Spleen (tissue), 13 donors: ENCODE data around the gene TMEM219. TPM values are rescaled to one million over a fixed set of nuclear protein-coding genes. Genes with fewer than 3 reads are reported as not detected.
A peak's percentile ranks its signal among the peaks of the same experiment; 100 is the strongest.

ENCODE experiments used
- DNase-seq: peaks from one replicate; pipeline ENCODE4 v3.0.0-alpha.2; 2020
- H3K27ac ChIP-seq, 8 donors: fragments of 200-600 bp; sonication (generic) in 7 of 8; 1 replicate in 4 of 8; 2 replicates in 4 of 8; pipeline versions ENCODE4 v1.5.0 to v1.8.0; 2016 to 2021; ENCODE audit warnings: inconsistent platforms in 4 of 8, mild to moderate bottlenecking in 4 of 8, moderate library complexity in 1 of 8
- H3K27me3 ChIP-seq, 7 donors: fragments of 200-600 bp; sonication (generic) in 6 of 7; replicated peaks in 1 of 7; 1 replicate in 4 of 7; 2 replicates in 3 of 7; pipeline versions ENCODE4 v1.5.0 to v1.8.0; 2016 to 2021; ENCODE audit warnings: inconsistent platforms in 3 of 7, mild to moderate bottlenecking in 1 of 7
- H3K36me3 ChIP-seq, 6 donors: fragments of 200-600 bp; sonication (generic) in 5 of 6; 1 replicate in 4 of 6; 2 replicates in 2 of 6; pipeline versions ENCODE4 v1.5.0 to v1.8.0; 2016 to 2021; ENCODE audit warnings: inconsistent platforms in 2 of 6
- H3K4me1 ChIP-seq, 6 donors: fragments of 200-600 bp; sonication (generic) in 5 of 6; 1 replicate in 3 of 6; 2 replicates in 3 of 6; pipeline versions ENCODE4 v1.5.0 to v1.8.0; 2016 to 2021; ENCODE audit warnings: inconsistent platforms in 3 of 6
- H3K4me3 ChIP-seq, 8 donors: fragments of 200-600 bp; sonication (generic) in 7 of 8; 1 replicate in 4 of 8; 2 replicates in 4 of 8; pipeline versions ENCODE4 v1.5.0 to v1.8.0; 2016 to 2021; ENCODE audit warnings: inconsistent platforms in 4 of 8, mild to moderate bottlenecking in 4 of 8, moderate library complexity in 2 of 8
- H3K9me3 ChIP-seq, 8 donors: fragments of 200-600 bp; sonication (generic) in 7 of 8; 1 replicate in 4 of 8; 2 replicates in 4 of 8; pipeline versions ENCODE4 v1.5.0 to v1.8.0; 2016 to 2021; ENCODE audit warnings: inconsistent platforms in 4 of 8
- POLR2A ChIP-seq, 3 donors: fragments of 450-650 bp; IDR thresholded peaks; one replicate each; pipeline ENCODE4 v1.5.1; 2017; ENCODE audit warnings: antibody characterized with exemption in 3 of 3, mild to moderate bottlenecking in 1 of 3
- POLR2AphosphoS5 ChIP-seq, 3 donors: sonication (generic); formaldehyde crosslinking; IDR thresholded peaks; one replicate each; pipeline ENCODE4 v1.5.1; 2017; ENCODE audit warnings: antibody characterized with exemption in 3 of 3
- WGBS, 5 donors: extraction: QIAGEN DNeasy Blood & Tissue Kit in 3 of 5; methylation state at CpG; one replicate each; pipeline versions ENCODE4 v1.1.5 to v1.1.7; 2013 to 2018; 5-methylcytosine and 5-hydroxymethylcytosine counted together
- intact Hi-C: fragments of 100-400 bp; cut with DNase I; formaldehyde crosslinking; loops from one replicate; pipeline ENCODE4 v1.15.0; 2023; ENCODE audit warnings: low total_unique reads
- long read RNA-seq, 2 donors: transcript quantifications; one replicate each; lab custom pipeline, GENCODE V29; 2026
- polyA plus RNA-seq, 3 donors: library from polyadenylated mRNA; stranded (reverse); fragments of 200-250 nt; gene quantifications; one replicate each; pipeline ENCODE4 v1.2.1, GENCODE V29; 2013
- total RNA-seq, 7 donors: library from RNA; depleted of rRNA in 3 of 7; stranded (reverse); fragments of >200 nt in 3 of 7; fragmentation: NEBNext Ultra II Directional in 4 of 7; extraction: Animal tissue kit (Norgen Biotek cat#: 25700) in 4 of 7; gene quantifications; one replicate each; pipeline versions ENCODE4 v1.1.0 to v1.2.1, GENCODE V29; 2016 to 2021
- TF ChIP-seq, protein P1 (sequence below), 11 experiments: fragments of 200-600 bp in 7 of 11; fragments of 450-650 bp in 4 of 11; sonication (generic) in 4 of 11; IDR thresholded peaks in 8 of 11; conservative IDR thresholded peaks in 3 of 11; 1 replicate in 7 of 11; 2 replicates in 4 of 11; pipeline versions ENCODE4 v1.4.0 to v1.8.0; 2016 to 2021; ENCODE audit warnings: antibody characterized with exemption in 11 of 11, inconsistent platforms in 4 of 11, mild to moderate bottlenecking in 1 of 11
- donor health status: healthy with polysubstance abuse.
- donor health status: DM: no; HTN: no; CAD: no; lungs with moderate emphysema.
- donor health status: DM: no; HTN: no; CAD: no.
- donor health status: Bipolar disorder and iron deficiency.
- donor health status: healthy.
- donor health status: DM: no; HTN: no; CAD: no.
- donor health status: DM: yes; HTN: yes; CAD: no.

TMEM219 gene, protein sequence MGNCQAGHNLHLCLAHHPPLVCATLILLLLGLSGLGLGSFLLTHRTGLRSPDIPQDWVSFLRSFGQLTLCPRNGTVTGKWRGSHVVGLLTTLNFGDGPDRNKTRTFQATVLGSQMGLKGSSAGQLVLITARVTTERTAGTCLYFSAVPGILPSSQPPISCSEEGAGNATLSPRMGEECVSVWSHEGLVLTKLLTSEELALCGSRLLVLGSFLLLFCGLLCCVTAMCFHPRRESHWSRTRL
- 100 to 1,000 TPM in 5 of 7 donors, 10 to 100 TPM in 2; 89.3 to 135 (median 107) TPM for total RNA-seq
- 100 to 1,000 TPM; 144 to 191 (median 155) TPM for polyA plus RNA-seq
- long read RNA-seq, donor 1, transcript TMEM219-204 (5 exons, 1,292 nt), result major isoform, 28 of 66 reads
- long read RNA-seq, donor 1, transcript TMEM219-201 (6 exons, 999 nt), result minor isoform, 18 of 66 reads
- long read RNA-seq, donor 1, partial matches to known transcripts, result 0 of 66 reads
- long read RNA-seq, donor 1, other reads (novel, unspliced or antisense), result 19 of 66 reads
- long read RNA-seq, donor 2, transcript TMEM219-204 (5 exons, 1,292 nt), result major isoform, 29 of 62 reads
- long read RNA-seq, donor 2, transcript TMEM219-201 (6 exons, 999 nt), result minor isoform, 20 of 62 reads
- long read RNA-seq, donor 2, partial matches to known transcripts, result 0 of 62 reads
- long read RNA-seq, donor 2, other reads (novel, unspliced or antisense), result 12 of 62 reads

DNA sequence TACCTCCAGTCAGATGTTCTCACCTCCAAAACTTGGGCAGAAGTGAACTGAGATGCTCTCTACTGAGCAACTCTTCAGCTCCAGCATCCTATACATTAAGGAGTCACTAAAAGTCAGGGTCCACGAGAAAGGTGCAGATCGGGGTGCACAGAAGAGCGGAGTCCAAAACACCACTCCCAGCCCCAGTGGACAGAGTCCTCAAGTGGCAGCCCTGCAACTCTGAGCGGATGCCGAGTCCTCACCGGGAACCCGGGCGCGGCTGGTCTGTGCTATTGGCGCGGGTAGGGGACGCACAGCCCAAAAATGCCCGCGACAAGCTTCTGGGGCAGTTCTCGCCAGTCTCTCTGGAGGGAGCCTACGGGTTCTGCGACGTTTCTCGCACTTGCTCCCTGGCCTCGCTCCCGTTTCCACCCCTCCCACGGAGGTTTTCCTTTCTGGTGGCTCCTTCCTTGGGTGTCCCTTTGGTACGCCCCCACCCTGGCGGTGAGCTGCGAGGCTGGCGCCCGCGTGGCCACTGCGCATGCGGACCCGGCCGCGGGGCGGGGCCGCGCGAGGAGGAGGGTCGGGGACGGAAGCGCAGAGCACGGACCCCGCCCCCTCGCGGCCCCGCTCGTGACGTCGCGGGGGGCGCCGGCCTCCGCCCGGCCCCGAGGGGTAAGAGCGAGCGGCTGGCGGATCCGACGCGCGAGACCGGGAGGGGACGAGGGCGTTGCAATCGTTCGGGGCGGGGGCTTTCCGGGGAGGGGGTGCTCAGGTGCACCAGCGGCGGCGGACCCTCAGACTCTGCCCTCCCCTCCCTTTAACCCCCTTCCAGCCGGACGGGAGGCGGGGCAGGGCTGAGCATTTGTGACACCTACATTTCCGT lies at the start of gene TMEM219:
TMEM219 (plus strand) TSS at position 601 of the 865 bp plus-strand sequence. CDS start 1,065 bp downstream, outside the sequence.
- H3K27me3 ChIP-seq, result no peaks in the 10 kb centered on the region
- TF ChIP-seq POLR2AphosphoS5 (IDR thresholded peaks at IDR 0.05), result peak; percentile 89 to 92 (median 91)
- TF ChIP-seq POLR2A (IDR thresholded peaks at IDR 0.05), result peak in 1 of 3 donors; percentile 30
- TF ChIP-seq, protein P1, sequence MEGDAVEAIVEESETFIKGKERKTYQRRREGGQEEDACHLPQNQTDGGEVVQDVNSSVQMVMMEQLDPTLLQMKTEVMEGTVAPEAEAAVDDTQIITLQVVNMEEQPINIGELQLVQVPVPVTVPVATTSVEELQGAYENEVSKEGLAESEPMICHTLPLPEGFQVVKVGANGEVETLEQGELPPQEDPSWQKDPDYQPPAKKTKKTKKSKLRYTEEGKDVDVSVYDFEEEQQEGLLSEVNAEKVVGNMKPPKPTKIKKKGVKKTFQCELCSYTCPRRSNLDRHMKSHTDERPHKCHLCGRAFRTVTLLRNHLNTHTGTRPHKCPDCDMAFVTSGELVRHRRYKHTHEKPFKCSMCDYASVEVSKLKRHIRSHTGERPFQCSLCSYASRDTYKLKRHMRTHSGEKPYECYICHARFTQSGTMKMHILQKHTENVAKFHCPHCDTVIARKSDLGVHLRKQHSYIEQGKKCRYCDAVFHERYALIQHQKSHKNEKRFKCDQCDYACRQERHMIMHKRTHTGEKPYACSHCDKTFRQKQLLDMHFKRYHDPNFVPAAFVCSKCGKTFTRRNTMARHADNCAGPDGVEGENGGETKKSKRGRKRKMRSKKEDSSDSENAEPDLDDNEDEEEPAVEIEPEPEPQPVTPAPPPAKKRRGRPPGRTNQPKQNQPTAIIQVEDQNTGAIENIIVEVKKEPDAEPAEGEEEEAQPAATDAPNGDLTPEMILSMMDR (IDR thresholded peaks at IDR 0.05 in 8 of 11, conservative IDR thresholded peaks at IDR 0.05 in 3 of 11), result peak; percentile 50 to 83 (median 75)
- no peaks in the 10 kb centered on the region for H3K9me3 ChIP-seq
- intact Hi-C loops, result loop anchor here (5.0 kb wide), 1 partner anchor 41 kb away; no protein-coding TSS in a partner anchor
- peaks cover 9 to 48% (median 27%) of the 10 kb centered on the region in 6 donors for H3K4me1 ChIP-seq
- H3K36me3 ChIP-seq, result peaks cover 0 to 32% (median 2%) of the 10 kb centered on the region in 6 donors
- peak within 1 kb of the TSS; percentile 76 to 97 (median 94) for H3K27ac ChIP-seq
- peak; percentile 97 for DNase-seq
- 0 to 1% (median 0%) methylated on average over 26 to 75 of the region's 75 CpGs for WGBS, 5 donors
- H3K4me3 ChIP-seq, result peak within 1 kb of the TSS; percentile 52 to 92 (median 71)

DNA sequence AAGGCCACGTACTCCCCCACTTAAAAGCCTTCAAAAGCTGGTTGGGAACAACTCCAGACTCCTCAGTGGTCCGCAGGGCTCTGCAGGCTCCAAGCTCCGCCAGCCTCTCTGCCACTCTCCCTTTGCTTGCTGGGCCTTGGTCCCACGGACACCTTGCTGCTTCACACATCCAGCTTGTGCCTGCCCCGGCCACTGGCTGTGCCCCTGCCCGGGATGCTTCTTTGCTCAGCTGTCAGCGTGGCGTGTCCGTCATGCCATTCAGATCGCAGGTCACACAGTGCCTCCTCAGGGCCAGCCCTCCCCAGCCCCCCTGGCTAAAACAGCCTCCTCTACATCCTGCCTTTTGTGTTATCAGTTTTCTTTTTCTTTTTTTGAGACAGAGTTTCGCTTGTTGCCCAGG lies 49.8 kb upstream of the TMEM219 start:
- H3K4me3 ChIP-seq, result no peak overlapping the region
- H3K9me3 ChIP-seq, result no peaks in the 10 kb centered on the region
- no peak overlapping the region for H3K27ac ChIP-seq
- H3K36me3 ChIP-seq, result peaks cover 0 to 64% (median 6%) of the 10 kb centered on the region in 6 donors
- no peaks in the 10 kb centered on the region for H3K4me1 ChIP-seq
- intact Hi-C loops, result no loop called here
- peak; percentile 51 for DNase-seq
- no peaks in the 10 kb centered on the region for H3K27me3 ChIP-seq
- WGBS, 5 donors, result 76 to 90% (median 87%) methylated on average over 11 of the region's 11 CpGs
- TF ChIP-seq, protein P1 (IDR thresholded peaks at IDR 0.05 in 8 of 11, conservative IDR thresholded peaks at IDR 0.05 in 3 of 11), result no peak
- peak in 1 of 3 donors; percentile 54 for TF ChIP-seq POLR2AphosphoS5 (IDR thresholded peaks at IDR 0.05)

DNA sequence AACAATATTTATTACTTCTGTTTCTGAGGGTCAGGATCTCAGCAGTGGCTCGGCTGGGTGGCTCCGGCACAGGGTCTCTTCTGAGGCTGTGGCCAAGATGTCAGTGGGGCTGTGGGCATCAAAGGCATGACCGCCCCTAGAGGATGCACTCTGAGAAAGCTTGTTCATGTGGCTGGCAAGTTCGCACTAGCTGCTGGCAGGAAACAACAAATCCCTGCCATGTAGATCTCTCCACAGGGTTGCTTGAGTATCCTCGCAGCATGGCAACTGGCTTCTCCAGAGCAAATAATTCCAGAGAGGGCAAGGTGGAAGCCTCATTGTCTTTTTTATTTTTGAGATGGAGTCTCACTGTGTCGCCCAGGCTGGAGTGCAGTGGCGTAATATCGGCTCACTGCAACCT lies 48.4 kb upstream of the TMEM219 start:
- Histone ChIP-seq H3K27me3 (no peaks in the 10 kb centered on the region), H3K9me3 (no peaks in the 10 kb centered on the region), H3K27ac (no peak overlapping the region), H3K4me3 (no peak overlapping the region), H3K4me1 (no peaks in the 10 kb centered on the region), H3K36me3 (peaks cover 0 to 73% (median 9%) of the 10 kb centered on the region in 6 donors)
- peak; percentile 23 for DNase-seq
- TF ChIP-seq, protein P1 (IDR thresholded peaks at IDR 0.05 in 8 of 11, conservative IDR thresholded peaks at IDR 0.05 in 3 of 11), result no peak
- no peak for TF ChIP-seq POLR2AphosphoS5 (IDR thresholded peaks at IDR 0.05)
- TF ChIP-seq POLR2A (IDR thresholded peaks at IDR 0.05), result no peak
- WGBS, 5 donors, result 94 to 98% (median 96%) methylated on average over 8 of the region's 8 CpGs
- intact Hi-C loops, result no loop called here
